H9 (cell line): ENCODE data around the gene MATN1. TPM values are rescaled to one million over a fixed set of nuclear protein-coding genes. Genes with fewer than 3 reads are reported as not detected.
A peak's percentile ranks its signal among the peaks of the same experiment; 100 is the strongest.

Experiments used
- DNase-seq: peaks from one replicate; pipeline ENCODE4 v3.0.0-alpha.2; 2017
- H2AFZ ChIP-seq: one replicate; pipeline ENCODE4 v1.6.1; 2013; ENCODE audit warnings: mild to moderate bottlenecking, low read length, control low read depth, moderate library complexity
- H2AK5ac ChIP-seq: 2 replicates; pipeline ENCODE4 v1.6.1; 2013; ENCODE audit warnings: low read length, control low read depth, mixed read lengths; ENCODE audit not compliant: insufficient read length
- H2BK120ac ChIP-seq: one replicate; pipeline ENCODE4 v1.6.1; 2013; ENCODE audit warnings: low read depth, mild to moderate bottlenecking, low read length, control low read depth, inconsistent platforms; ENCODE audit not compliant: poor library complexity, severe bottlenecking
- H2BK12ac ChIP-seq: 2 replicates; pipeline ENCODE4 v1.6.1; 2013; ENCODE audit warnings: low read length, control low read depth, mixed read lengths, low read depth; ENCODE audit not compliant: insufficient read length
- H2BK15ac ChIP-seq: 2 replicates; pipeline ENCODE4 v1.6.1; 2013; ENCODE audit warnings: low read depth, low read length, control low read depth
- H2BK20ac ChIP-seq: one replicate; pipeline ENCODE4 v1.6.1; 2013; ENCODE audit warnings: low read depth, mild to moderate bottlenecking, low read length, control low read depth, inconsistent platforms; ENCODE audit not compliant: poor library complexity, severe bottlenecking
- H2BK5ac ChIP-seq: 2 replicates; pipeline ENCODE4 v1.6.1; 2013; ENCODE audit warnings: low read length, control low read depth, mixed read lengths; ENCODE audit not compliant: insufficient read length
- H3K14ac ChIP-seq: 2 replicates; pipeline ENCODE4 v1.6.1; 2013; ENCODE audit warnings: low read length, control low read depth; ENCODE audit not compliant: insufficient read depth
- H3K18ac ChIP-seq: 2 replicates; pipeline ENCODE4 v1.6.1; 2013; ENCODE audit warnings: low read depth, mild to moderate bottlenecking, mixed read lengths, low read length, control low read depth; ENCODE audit not compliant: insufficient read length
- H3K23ac ChIP-seq: 2 replicates; pipeline ENCODE4 v1.6.1; 2013; ENCODE audit warnings: low read length, control low read depth, mixed read lengths, low read depth; ENCODE audit not compliant: insufficient read length
- H3K23me2 ChIP-seq: 2 replicates; pipeline ENCODE4 v1.6.1; 2013; ENCODE audit warnings: low read depth, mild to moderate bottlenecking, mixed read lengths, low read length, control low read depth; ENCODE audit not compliant: insufficient read length, poor library complexity, severe bottlenecking
- H3K27ac ChIP-seq: 2 replicates; pipeline ENCODE4 v1.5.1; 2013; ENCODE audit warnings: low read length, control low read depth, mixed read lengths, low read depth; ENCODE audit not compliant: insufficient read length
- H3K27me3 ChIP-seq: 2 replicates; pipeline ENCODE4 v1.6.1; 2013; ENCODE audit warnings: low read length, control low read depth, inconsistent platforms; ENCODE audit not compliant: insufficient read depth
- H3K4ac ChIP-seq: 2 replicates; pipeline ENCODE4 v1.6.1; 2013; ENCODE audit warnings: low read depth, mild to moderate bottlenecking, control low read depth, inconsistent platforms, low read length, moderate library complexity
- H3K4me1 ChIP-seq: 2 replicates; pipeline ENCODE4 v1.6.1; 2013; ENCODE audit warnings: low read length, control low read depth, inconsistent platforms; ENCODE audit not compliant: insufficient read depth
- H3K4me2 ChIP-seq: 2 replicates; pipeline ENCODE4 v1.6.1; 2013; ENCODE audit warnings: low read length, control low read depth, mixed read lengths; ENCODE audit not compliant: insufficient read length, insufficient read depth
- H3K56ac ChIP-seq: 2 replicates; pipeline ENCODE4 v1.6.1; 2013; ENCODE audit warnings: low read depth, mild to moderate bottlenecking, mixed read lengths, low read length, control low read depth; ENCODE audit not compliant: insufficient read length
- H3K79me1 ChIP-seq: 2 replicates; pipeline ENCODE4 v1.6.1; 2013; ENCODE audit warnings: low read depth, mild to moderate bottlenecking, moderate library complexity, low read length, control low read depth, inconsistent platforms; ENCODE audit not compliant: insufficient read depth, poor library complexity, severe bottlenecking
- H3K79me2 ChIP-seq: 2 replicates; pipeline ENCODE4 v1.6.1; 2013; ENCODE audit warnings: low read length, control low read depth, inconsistent platforms; ENCODE audit not compliant: insufficient read depth
- H3K9ac ChIP-seq: 2 replicates; pipeline ENCODE4 v1.6.1; 2013; ENCODE audit warnings: low read length, control low read depth, mixed read lengths; ENCODE audit not compliant: insufficient read length; ENCODE audit errors: extremely low read depth
- H3K9me3 ChIP-seq: one replicate; pipeline ENCODE4 v1.6.1; 2013; ENCODE audit warnings: low read depth, low read length, inconsistent platforms; ENCODE audit not compliant: control insufficient read depth
- H3T11ph ChIP-seq: one replicate; pipeline ENCODE4 v1.6.1; 2013; ENCODE audit warnings: mild to moderate bottlenecking, low read length, control low read depth, inconsistent platforms
- H4K20me1 ChIP-seq: one replicate; pipeline ENCODE4 v1.6.1; 2013; ENCODE audit not compliant: control insufficient read depth, insufficient read length, insufficient read depth
- H4K5ac ChIP-seq: 2 replicates; pipeline ENCODE4 v1.6.1; 2013; ENCODE audit warnings: low read depth, mild to moderate bottlenecking, mixed read lengths, low read length, control low read depth; ENCODE audit not compliant: insufficient read length
- H4K8ac ChIP-seq: replicated peaks from 2 replicates; pipeline ENCODE4 v1.6.1; 2013; ENCODE audit warnings: low read length, control low read depth, mixed read lengths, low read depth; ENCODE audit not compliant: insufficient read length
- H4K91ac ChIP-seq: 2 replicates; pipeline ENCODE4 v1.6.1; 2013; ENCODE audit warnings: low read depth, mild to moderate bottlenecking, moderate library complexity, mixed read lengths, low read length, control low read depth; ENCODE audit not compliant: insufficient read length
- H3K27ac Mint-ChIP-seq, 3 experiments: 2 replicates in 2 of 3; 3 replicates in 1 of 3; pipeline ENCODE4 v1.8.0; 2020 to 2021; ENCODE audit warnings: mixed read lengths in 3 of 3, mild to moderate bottlenecking in 1 of 3, moderate library complexity in 1 of 3
- H3K27me3 Mint-ChIP-seq: 2 replicates; pipeline ENCODE4 v1.8.0; 2021; ENCODE audit warnings: low read depth, mild to moderate bottlenecking, moderate library complexity, mixed read lengths
- H3K36me3 Mint-ChIP-seq, 3 experiments: 2 replicates in 2 of 3; 3 replicates in 1 of 3; pipeline ENCODE4 v1.8.0; 2020 to 2021; ENCODE audit warnings: low read depth in 3 of 3, mixed read lengths in 3 of 3; ENCODE audit not compliant: insufficient read depth in 1 of 3
- H3K4me1 Mint-ChIP-seq, 2 experiments: 2 replicates each; pipeline ENCODE4 v1.8.0; 2020; ENCODE audit warnings: mixed read lengths in 2 of 2
- H3K4me3 Mint-ChIP-seq, 2 experiments: 2 replicates in 1 of 2; 3 replicates in 1 of 2; pipeline ENCODE4 v1.8.0; 2020 to 2021; ENCODE audit warnings: mild to moderate bottlenecking in 2 of 2, mixed read lengths in 2 of 2, moderate library complexity in 1 of 2
- H3K9me3 Mint-ChIP-seq, 2 experiments: 2 replicates in 1 of 2; 3 replicates in 1 of 2; pipeline ENCODE4 v1.8.0; 2020; ENCODE audit warnings: mild to moderate bottlenecking in 2 of 2, mixed read lengths in 2 of 2, moderate library complexity in 1 of 2
- CTCF ChIP-seq: fragments of 200-600 bp; sonication (generic); conservative IDR thresholded peaks from 3 replicates; pipeline ENCODE4 v1.8.0; 2021; ENCODE audit warnings: antibody characterized with exemption, mild to moderate bottlenecking
- WGBS: extraction: QIAGEN DNeasy Blood & Tissue Kit; methylation state at CpG from one replicate; pipeline ENCODE4 v1.1.7; 2013; ENCODE audit warnings: missing lambda C conversion rate, low lambda C conversion rate, mixed read lengths; ENCODE audit not compliant: insufficient read length; ENCODE audit errors: extremely low coverage; 5-methylcytosine and 5-hydroxymethylcytosine counted together
- total RNA-seq: library from RNA; stranded (reverse); gene quantifications from 2 replicates; pipeline ENCODE4 v1.2.1, GENCODE V29; 2021

The MATN1 gene
- total RNA-seq, 1 experiment from 2014 or later = not detected

- H4K5ac ChIP-seq = no peak overlapping the region
- no peak overlapping the region for H2BK20ac ChIP-seq
- H3K23me2 ChIP-seq = peaks cover 9% of the 10 kb centered on the region
- H3K56ac ChIP-seq = no peak overlapping the region
- no peak overlapping the region for H3K9ac ChIP-seq
- no peak overlapping the region for H3T11ph ChIP-seq
- no peaks in the 10 kb centered on the region for H3K9me3 ChIP-seq
- no peak overlapping the region for H4K8ac ChIP-seq
- no peaks in the 10 kb centered on the region for H3K27me3 ChIP-seq
- no peaks in the 10 kb centered on the region for H3K79me2 ChIP-seq
- no peaks in the 10 kb centered on the region for H3K4me1 ChIP-seq
- H3K79me1 ChIP-seq = no peaks in the 10 kb centered on the region
- H2BK5ac ChIP-seq = no peak overlapping the region
- H2AK5ac ChIP-seq = no peak overlapping the region
- H4K20me1 ChIP-seq = no peaks in the 10 kb centered on the region
- no peak for TF ChIP-seq CTCF
- no CpG with 5 or more reads among the region's 50 CpGs for WGBS
- no peak overlapping the region for H2BK12ac ChIP-seq
- no peak overlapping the region for H4K91ac ChIP-seq
- H3K18ac ChIP-seq = peak overlapping the region; percentile 72
- peaks cover 4 to 14% (median 9%) of the 10 kb centered on the region in 3 experiments; a peak in 5 of 7 replicates for H3K36me3 Mint-ChIP-seq
- H3K4me1 Mint-ChIP-seq = peaks cover 0 to 4% of the 10 kb centered on the region in 2 experiments; a peak in 1 of 4 replicates
- peak overlapping the region; percentile 73 for H3K4me2 ChIP-seq
- H3K9me3 Mint-ChIP-seq = peaks cover 23 to 25% of the 10 kb centered on the region in 2 experiments
- peak; percentile 99 for DNase-seq
- no peak overlapping the region for H3K14ac ChIP-seq
- no peak overlapping the region for H3K27ac ChIP-seq
- H3K4ac ChIP-seq = no peak overlapping the region
- H3K27ac Mint-ChIP-seq = peak overlapping the region in 1 of 3 experiments; percentile 91; a peak in 3 of 7 replicates
- H3K23ac ChIP-seq = no peak overlapping the region
- no peak overlapping the region for H2BK120ac ChIP-seq
- no peak overlapping the region for H2BK15ac ChIP-seq
- no peak overlapping the region for H2AFZ ChIP-seq
- H3K27me3 Mint-ChIP-seq = peaks cover 11% of the 10 kb centered on the region
- peak overlapping the region; percentile 68 to 82 for H3K4me3 Mint-ChIP-seq
Observed at GRCh38 chr1:30718091-30718635, 5.2 kb downstream of the MATN1 start.
